IMR-90 (cell line): Measurements from ENCODE around the gene ENOX1.

ENCODE experiments used
- CEBPB ChIP-seq: IDR thresholded peaks from 2 replicates; pipeline ENCODE4 v1.6.1; 2012; ENCODE audit warnings: low read depth, low read length, improper control_type of control experiment
- POLR2A ChIP-seq: IDR thresholded peaks from 2 replicates; pipeline ENCODE4 v1.6.1; 2012; ENCODE audit warnings: mild to moderate bottlenecking, low read depth, low read length

GRCh38 chr13:43245374-43245964, 541.3 kb downstream of the ENOX1 start:
- peak; percentile 93 for TF ChIP-seq CEBPB
- TF ChIP-seq POLR2A, result no peak
